ENCODE results near the gene ZNF100. TPM values are rescaled to one million over a fixed set of nuclear protein-coding genes. Genes with fewer than 3 reads are reported as not detected.

The ZNF100 gene
- total and polyA plus RNA-seq, 9 of the 15 experiments (the other 6 are each of a cell fraction or from before 2014, with no cell fraction given): 4.5 to 27.2 (median 19.6) TPM

DNA sequence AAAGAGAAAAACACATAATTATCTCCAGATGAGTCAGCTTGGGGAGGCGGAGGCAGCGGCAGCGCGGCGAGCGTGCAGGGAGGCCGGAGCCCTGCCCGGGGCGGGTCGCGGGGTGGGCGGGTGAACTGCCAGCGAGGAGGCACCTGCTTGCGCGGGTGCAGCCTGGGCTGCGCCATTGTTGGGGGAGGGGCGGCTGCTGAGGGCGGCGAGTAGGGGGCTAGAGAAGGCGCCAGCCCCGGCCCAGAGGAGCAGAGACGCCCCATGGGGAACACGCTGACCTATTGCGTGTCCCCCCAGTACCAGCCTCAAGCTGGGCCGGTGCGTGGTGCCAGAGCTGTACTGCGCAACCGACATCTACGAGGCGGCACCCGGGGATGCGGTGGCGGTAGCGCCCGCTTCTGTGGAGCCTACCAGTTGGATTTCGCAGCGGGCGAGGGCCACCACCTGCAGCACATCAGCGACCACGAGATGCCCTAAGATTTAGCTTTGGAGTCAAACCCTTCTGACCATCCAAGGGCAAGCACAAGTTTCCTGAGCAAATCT, 16.7 kb downstream of the ZNF100 start:
- DNase-seq (ENCODE audit: extremely low read depth in 1 of 4, low spot score in 3 of 4): peak in 1 of 4 experiments; percentile 9
- Histone ChIP-seq H3K27ac (ENCODE audit: extremely low read depth, low read depth, low read length) (no peak overlapping the region), H3K9me3 (replicated peaks; ENCODE audit: control insufficient read depth, insufficient read depth, low read depth, low read length) (peaks cover 2% of the 10 kb centered on the region; the same call in 1 of the 2 replicates), H4K20me1 (replicated peaks; ENCODE audit: control insufficient read depth, insufficient read depth, low read length) (no peaks in the 10 kb centered on the region), H3K79me2 (ENCODE audit: control insufficient read depth, insufficient read depth, low read length) (peaks cover 70% of the 10 kb centered on the region), H3K9me1 (ENCODE audit: control insufficient read depth, insufficient read depth, low read length) (no peaks in the 10 kb centered on the region), H3K4me1 (replicated peaks in 1 of 2; ENCODE audit: control insufficient read depth in 2 of 2, insufficient read depth in 2 of 2, low read length in 2 of 2) (no peaks in the 10 kb centered on the region), H3K4me3 (no peak overlapping the region), H3K9ac (ENCODE audit: insufficient read depth in 1 of 2, low read depth in 2 of 2, low read length in 2 of 2) (no peak overlapping the region), H3K27me3 (ENCODE audit: control insufficient read depth in 2 of 2, insufficient read depth in 2 of 2, low read length in 2 of 2) (no peaks in the 10 kb centered on the region), H3K4me2 (ENCODE audit: insufficient read depth, low read length) (no peak overlapping the region), H3K36me3 (ENCODE audit: control insufficient read depth, insufficient read depth, low read length) (peaks cover 64% of the 10 kb centered on the region), H2AFZ (ENCODE audit: low read depth, low read length) (no peak overlapping the region)
- no TSS peak for BruUV-seq (replicated peaks)
- intact Hi-C loops (cut with micrococcal nuclease) (no loop called here), in situ Hi-C loops (cut with MboI) (no loop called here)
- FAIRE-seq: no peak
- ATAC-seq: no peak
- CTCF ChIA-PET (ENCODE audit: low intra/inter-chr PET ratio): no interaction called here
- 96% methylated on average over 14 of the region's 40 CpGs for WGBS (ENCODE audit: insufficient coverage, low coverage, missing lambda C conversion rate)
- no peak for TF ChIP-seq MEF2A (IDR thresholded peaks at IDR 0.05; ENCODE audit: control insufficient read depth, low read depth, low read length)
- TF ChIP-seq, protein P1, sequence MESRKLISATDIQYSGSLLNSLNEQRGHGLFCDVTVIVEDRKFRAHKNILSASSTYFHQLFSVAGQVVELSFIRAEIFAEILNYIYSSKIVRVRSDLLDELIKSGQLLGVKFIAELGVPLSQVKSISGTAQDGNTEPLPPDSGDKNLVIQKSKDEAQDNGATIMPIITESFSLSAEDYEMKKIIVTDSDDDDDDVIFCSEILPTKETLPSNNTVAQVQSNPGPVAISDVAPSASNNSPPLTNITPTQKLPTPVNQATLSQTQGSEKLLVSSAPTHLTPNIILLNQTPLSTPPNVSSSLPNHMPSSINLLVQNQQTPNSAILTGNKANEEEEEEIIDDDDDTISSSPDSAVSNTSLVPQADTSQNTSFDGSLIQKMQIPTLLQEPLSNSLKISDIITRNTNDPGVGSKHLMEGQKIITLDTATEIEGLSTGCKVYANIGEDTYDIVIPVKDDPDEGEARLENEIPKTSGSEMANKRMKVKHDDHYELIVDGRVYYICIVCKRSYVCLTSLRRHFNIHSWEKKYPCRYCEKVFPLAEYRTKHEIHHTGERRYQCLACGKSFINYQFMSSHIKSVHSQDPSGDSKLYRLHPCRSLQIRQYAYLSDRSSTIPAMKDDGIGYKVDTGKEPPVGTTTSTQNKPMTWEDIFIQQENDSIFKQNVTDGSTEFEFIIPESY (CRISPR knock-in tag; IDR thresholded peaks at IDR 0.05): peak; percentile 33; the same call in 1 of the 2 replicates
- no peak for TF ChIP-seq CAMTA2 (CRISPR knock-in tag; conservative IDR thresholded peaks at IDR 0.05)
- no peak for TF ChIP-seq TFE3 (CRISPR knock-in tag; IDR thresholded peaks at IDR 0.05)
- no peak for TF ChIP-seq KLF16 (IDR thresholded peaks at IDR 0.05)
- TF ChIP-seq, protein P2, sequence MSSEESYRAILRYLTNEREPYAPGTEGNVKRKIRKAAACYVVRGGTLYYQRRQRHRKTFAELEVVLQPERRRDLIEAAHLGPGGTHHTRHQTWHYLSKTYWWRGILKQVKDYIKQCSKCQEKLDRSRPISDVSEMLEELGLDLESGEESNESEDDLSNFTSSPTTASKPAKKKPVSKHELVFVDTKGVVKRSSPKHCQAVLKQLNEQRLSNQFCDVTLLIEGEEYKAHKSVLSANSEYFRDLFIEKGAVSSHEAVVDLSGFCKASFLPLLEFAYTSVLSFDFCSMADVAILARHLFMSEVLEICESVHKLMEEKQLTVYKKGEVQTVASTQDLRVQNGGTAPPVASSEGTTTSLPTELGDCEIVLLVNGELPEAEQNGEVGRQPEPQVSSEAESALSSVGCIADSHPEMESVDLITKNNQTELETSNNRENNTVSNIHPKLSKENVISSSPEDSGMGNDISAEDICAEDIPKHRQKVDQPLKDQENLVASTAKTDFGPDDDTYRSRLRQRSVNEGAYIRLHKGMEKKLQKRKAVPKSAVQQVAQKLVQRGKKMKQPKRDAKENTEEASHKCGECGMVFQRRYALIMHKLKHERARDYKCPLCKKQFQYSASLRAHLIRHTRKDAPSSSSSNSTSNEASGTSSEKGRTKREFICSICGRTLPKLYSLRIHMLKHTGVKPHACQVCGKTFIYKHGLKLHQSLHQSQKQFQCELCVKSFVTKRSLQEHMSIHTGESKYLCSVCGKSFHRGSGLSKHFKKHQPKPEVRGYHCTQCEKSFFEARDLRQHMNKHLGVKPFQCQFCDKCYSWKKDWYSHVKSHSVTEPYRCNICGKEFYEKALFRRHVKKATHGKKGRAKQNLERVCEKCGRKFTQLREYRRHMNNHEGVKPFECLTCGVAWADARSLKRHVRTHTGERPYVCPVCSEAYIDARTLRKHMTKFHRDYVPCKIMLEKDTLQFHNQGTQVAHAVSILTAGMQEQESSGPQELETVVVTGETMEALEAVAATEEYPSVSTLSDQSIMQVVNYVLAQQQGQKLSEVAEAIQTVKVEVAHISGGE (CRISPR knock-in tag; IDR thresholded peaks at IDR 0.05): no peak
- peak; percentile 39; the same call in 1 of the 2 replicates for TF ChIP-seq POLR2G (IDR thresholded peaks at IDR 0.05; ENCODE audit: low read depth, low read length)
- no peak for TF ChIP-seq KAT2B (IDR thresholded peaks at IDR 0.05; ENCODE audit: low read depth, low read length)
- TF ChIP-seq ERF (CRISPR knock-in tag; IDR thresholded peaks at IDR 0.05): no peak
- TF ChIP-seq ZNF695 (CRISPR knock-in tag; IDR thresholded peaks at IDR 0.05): no peak
- no peak for TF ChIP-seq SAFB (IDR thresholded peaks at IDR 0.05; ENCODE audit: borderline replicate concordance, low read depth, low read length)
- no peak for TF ChIP-seq ZKSCAN8 (CRISPR knock-in tag; IDR thresholded peaks at IDR 0.05)
- POLR2A ChIA-PET: interaction anchor here (1.2 kb wide), 1 partner anchor 17 kb away, joined by 3 read pairs; the partner anchor contains the start of gene ZNF100

Measured in K562 (cell line).